PC-3 (cell line): ENCODE results near the gene ITM2C. TPM values are rescaled to one million over a fixed set of nuclear protein-coding genes. Genes with fewer than 3 reads are reported as not detected.

ENCODE experiments used
- ATAC-seq: fragments of 200-7000 bp; cut with Tn5 transposase; 2 replicates; pipeline ENCODE4 v1.9.1; 2020; ENCODE audit warnings: mild to moderate bottlenecking, moderate library complexity
- BruUV-seq: library from RNA; stranded (reverse); fragments of 400-500 nt; replicated peaks from 2 replicates; lab custom pipeline; 2021; lab: Mats Ljungman, UMichigan
- CTCF ChIA-PET: fragments of 300-600 bp; sonication (Branson Sonifier 250); formaldehyde crosslinking; loops from one replicate; lab custom pipeline; 2022; ENCODE audit warnings: antibody characterized with exemption; lab: Charles Lee
- POLR2A ChIA-PET: fragments of 300-600 bp; sonication (Branson Sonifier 250); formaldehyde crosslinking; loops from one replicate; lab custom pipeline; 2022; ENCODE audit warnings: antibody characterized with exemption; ENCODE audit not compliant: unreplicated experiment; lab: Charles Lee
- DNase-seq: peaks from one replicate; pipeline ENCODE4 v3.0.0-alpha.2; 2015
- H2AFZ ChIP-seq: fragments of 300-600 bp; sonication (generic); 2 replicates; pipeline ENCODE4 v1.6.0; 2016; ENCODE audit warnings: antibody characterized with exemption, low read length
- H3F3A ChIP-seq: fragments of 300-600 bp; sonication (generic); one replicate; pipeline ENCODE4 v1.6.0; 2017; ENCODE audit warnings: antibody characterized with exemption, low read length, control low read depth, mild to moderate bottlenecking; ENCODE audit not compliant: unreplicated experiment
- H3K27ac ChIP-seq: fragments of 300-600 bp; sonication (generic); 2 replicates; pipeline ENCODE4 v1.5.1; 2016; ENCODE audit warnings: mild to moderate bottlenecking, low read length
- H3K27me3 ChIP-seq: fragments of 300-600 bp; sonication (generic); 2 replicates; pipeline ENCODE4 v1.6.1; 2016; ENCODE audit warnings: low read length, mixed read lengths
- H3K36me3 ChIP-seq: fragments of 300-600 bp; sonication (generic); 2 replicates; pipeline ENCODE4 v1.6.1; 2016; ENCODE audit warnings: low read depth, mixed run types, low read length, mixed read lengths
- H3K4me1 ChIP-seq: fragments of 300-600 bp; sonication (generic); 2 replicates; pipeline ENCODE4 v1.5.1; 2016; ENCODE audit warnings: low read length; ENCODE audit not compliant: insufficient read depth
- H3K4me2 ChIP-seq: fragments of 300-600 bp; sonication (generic); 2 replicates; pipeline ENCODE4 v1.6.0; 2016; ENCODE audit warnings: low read length
- H3K4me3 ChIP-seq: fragments of 300-600 bp; sonication (generic); 2 replicates; pipeline ENCODE4 v1.5.1; 2016; ENCODE audit warnings: mild to moderate bottlenecking, low read length, mixed read lengths
- H3K79me2 ChIP-seq: fragments of 300-600 bp; sonication (generic); 2 replicates; pipeline ENCODE4 v1.6.1; 2017; ENCODE audit warnings: low read length, mixed read lengths
- H3K9ac ChIP-seq: fragments of 300-600 bp; sonication (generic); 2 replicates; pipeline ENCODE4 v1.6.0; 2016; ENCODE audit warnings: mild to moderate bottlenecking, low read length
- H3K9me2 ChIP-seq: fragments of 300-600 bp; sonication (generic); replicated peaks from 2 replicates; pipeline ENCODE4 v1.6.1; 2016; ENCODE audit warnings: mixed run types, low read length, mixed read lengths
- H3K9me3 ChIP-seq: fragments of 300-600 bp; sonication (generic); 2 replicates; pipeline ENCODE4 v1.6.1; 2016; ENCODE audit warnings: low read length, mixed read lengths
- H4K20me1 ChIP-seq: fragments of 300-600 bp; sonication (generic); 2 replicates; pipeline ENCODE4 v1.6.1; 2016; ENCODE audit warnings: low read length, mixed read lengths
- EZH2 ChIP-seq: fragments of 300-600 bp; sonication (generic); IDR thresholded peaks from one replicate; pipeline ENCODE4 v1.6.1; 2017; ENCODE audit warnings: antibody characterized with exemption, mild to moderate bottlenecking, low read length; ENCODE audit not compliant: unreplicated experiment
- EZH2phosphoT487 ChIP-seq: fragments of 300-600 bp; sonication (generic); IDR thresholded peaks from 2 replicates; pipeline ENCODE4 v1.6.1; 2018; ENCODE audit warnings: mild to moderate bottlenecking, antibody characterized with exemption, low read length, borderline replicate concordance
- intact Hi-C: fragments of 100-400 bp; cut with micrococcal nuclease; formaldehyde crosslinking; loops from 2 replicates; pipeline ENCODE4 v1.9.0; 2023
- total RNA-seq: library from RNA; depleted of rRNA; stranded (reverse); fragments of >200 nt; gene quantifications from 2 replicates; pipeline ENCODE4 v1.2.3, GENCODE V29; 2014
- TF ChIP-seq, protein P1 (sequence below): fragments of 300-600 bp; sonication (generic); conservative IDR thresholded peaks from 2 replicates; pipeline ENCODE4 v1.5.1; 2017; ENCODE audit warnings: antibody characterized with exemption, low read depth, mild to moderate bottlenecking, low read length

The ITM2C gene
- total RNA-seq, 1 experiment from 2014 or later: 111 TPM

GRCh38 chr2:230903231-230904150, 38.7 kb downstream of the ITM2C start:
- Histone ChIP-seq H2AFZ (no peak overlapping the region), H3K4me2 (no peak overlapping the region), H3K9me3 (no peaks in the 10 kb centered on the region), H3K36me3 (no peaks in the 10 kb centered on the region), H3K27ac (no peak overlapping the region), H3K9me2 (no peaks in the 10 kb centered on the region), H3K4me1 (peaks cover 16% of the 10 kb centered on the region), H3F3A (no peaks in the 10 kb centered on the region), H3K9ac (no peak overlapping the region), H3K4me3 (no peak overlapping the region), H4K20me1 (no peaks in the 10 kb centered on the region), H3K79me2 (peaks cover 14% of the 10 kb centered on the region), H3K27me3 (no peaks in the 10 kb centered on the region)
- intact Hi-C loops: loop anchor here (5.0 kb wide), 2 partner anchors 81 to 154 kb away; partner anchors contain the start of gene PSMD1
- DNase-seq: no peak
- TF ChIP-seq, protein P1, sequence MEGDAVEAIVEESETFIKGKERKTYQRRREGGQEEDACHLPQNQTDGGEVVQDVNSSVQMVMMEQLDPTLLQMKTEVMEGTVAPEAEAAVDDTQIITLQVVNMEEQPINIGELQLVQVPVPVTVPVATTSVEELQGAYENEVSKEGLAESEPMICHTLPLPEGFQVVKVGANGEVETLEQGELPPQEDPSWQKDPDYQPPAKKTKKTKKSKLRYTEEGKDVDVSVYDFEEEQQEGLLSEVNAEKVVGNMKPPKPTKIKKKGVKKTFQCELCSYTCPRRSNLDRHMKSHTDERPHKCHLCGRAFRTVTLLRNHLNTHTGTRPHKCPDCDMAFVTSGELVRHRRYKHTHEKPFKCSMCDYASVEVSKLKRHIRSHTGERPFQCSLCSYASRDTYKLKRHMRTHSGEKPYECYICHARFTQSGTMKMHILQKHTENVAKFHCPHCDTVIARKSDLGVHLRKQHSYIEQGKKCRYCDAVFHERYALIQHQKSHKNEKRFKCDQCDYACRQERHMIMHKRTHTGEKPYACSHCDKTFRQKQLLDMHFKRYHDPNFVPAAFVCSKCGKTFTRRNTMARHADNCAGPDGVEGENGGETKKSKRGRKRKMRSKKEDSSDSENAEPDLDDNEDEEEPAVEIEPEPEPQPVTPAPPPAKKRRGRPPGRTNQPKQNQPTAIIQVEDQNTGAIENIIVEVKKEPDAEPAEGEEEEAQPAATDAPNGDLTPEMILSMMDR: no peak
- TF ChIP-seq EZH2 (no peak), EZH2phosphoT487 (no peak)
- no TSS peak for BruUV-seq
- ChIA-PET CTCF (no interaction called here), POLR2A (no interaction called here)
- ATAC-seq: no peak

GRCh38 chr2:230904856-230905447, 40.2 kb downstream of the ITM2C start:
- H3K79me2 ChIP-seq: peaks cover 14% of the 10 kb centered on the region
- H3K4me3 ChIP-seq: no peak overlapping the region
- H3K36me3 ChIP-seq: no peaks in the 10 kb centered on the region
- CTCF ChIA-PET: no interaction called here
- H3K27me3 ChIP-seq: no peaks in the 10 kb centered on the region
- no peaks in the 10 kb centered on the region for H3F3A ChIP-seq
- BruUV-seq: no TSS peak
- H3K9me3 ChIP-seq: no peaks in the 10 kb centered on the region
- H3K4me2 ChIP-seq: no peak overlapping the region
- DNase-seq (no peak), ATAC-seq (no peak)
- H2AFZ ChIP-seq: no peak overlapping the region
- intact Hi-C loops: loop anchor here (5.0 kb wide), 2 partner anchors 83 to 152 kb away; partner anchors contain the start of gene PSMD1
- H3K9me2 ChIP-seq: no peaks in the 10 kb centered on the region
- TF ChIP-seq EZH2: no peak
- no peak for TF ChIP-seq EZH2phosphoT487
- TF ChIP-seq, protein P1: no peak
- peaks cover 26% of the 10 kb centered on the region for H3K4me1 ChIP-seq
- no peak overlapping the region for H3K9ac ChIP-seq
- H3K27ac ChIP-seq: no peak overlapping the region
- no peaks in the 10 kb centered on the region for H4K20me1 ChIP-seq
- POLR2A ChIA-PET: no interaction called here
